HG03571 (cell line): ENCODE measurements around the gene ANKRD52.
"Not testable (repeated sequence)": the region's sequence is repeated elsewhere in the genome, so short reads cannot be mapped to it uniquely, and the experiment has no call there.

Source experiments
- ATAC-seq: cut with Tn5 transposase; IDR thresholded peaks from one replicate; pipeline ENCODE4 v1.9.1; 2021; ENCODE audit not compliant: unreplicated experiment

The ANKRD52 gene

DNA sequence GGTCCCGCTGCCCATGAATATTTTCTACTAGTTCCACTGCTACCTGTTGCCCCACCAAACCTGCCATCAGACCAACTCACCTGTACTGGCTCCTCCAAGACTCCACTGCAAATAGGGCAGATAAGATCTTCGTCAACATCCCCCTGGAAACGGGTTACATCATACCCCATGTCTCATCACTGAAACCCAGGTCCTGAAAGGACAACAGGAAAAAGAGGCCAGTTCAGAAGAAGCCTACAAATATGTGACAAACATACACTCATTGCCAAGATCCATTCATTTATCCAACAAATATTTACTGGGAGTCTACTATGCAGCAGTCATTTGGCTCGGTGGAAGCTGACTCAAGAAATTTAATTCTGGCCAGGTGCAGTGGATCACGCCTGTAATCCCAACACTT lies 44.3 kb downstream of the ANKRD52 start:
- no peak for ATAC-seq

DNA sequence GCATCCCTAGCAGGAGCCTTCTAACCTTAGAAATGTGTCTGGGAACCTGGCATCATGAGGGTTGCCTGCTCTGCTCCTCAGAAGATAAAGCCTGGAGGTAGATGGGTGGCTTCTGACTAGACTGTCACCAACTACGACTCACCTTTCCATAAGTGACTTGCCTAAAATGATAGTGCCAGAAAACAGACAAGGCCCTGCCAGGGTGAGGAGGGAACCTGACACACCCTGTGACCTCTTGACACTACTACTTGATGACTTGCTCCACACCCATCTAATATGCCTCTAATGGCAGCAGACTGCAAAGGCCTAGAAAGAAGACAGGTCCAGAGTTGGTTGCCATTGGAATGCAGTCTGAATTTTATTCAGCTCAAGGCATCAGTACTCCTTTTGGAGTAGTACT lies 45.8 kb downstream of the ANKRD52 start:
- no peak for ATAC-seq

DNA sequence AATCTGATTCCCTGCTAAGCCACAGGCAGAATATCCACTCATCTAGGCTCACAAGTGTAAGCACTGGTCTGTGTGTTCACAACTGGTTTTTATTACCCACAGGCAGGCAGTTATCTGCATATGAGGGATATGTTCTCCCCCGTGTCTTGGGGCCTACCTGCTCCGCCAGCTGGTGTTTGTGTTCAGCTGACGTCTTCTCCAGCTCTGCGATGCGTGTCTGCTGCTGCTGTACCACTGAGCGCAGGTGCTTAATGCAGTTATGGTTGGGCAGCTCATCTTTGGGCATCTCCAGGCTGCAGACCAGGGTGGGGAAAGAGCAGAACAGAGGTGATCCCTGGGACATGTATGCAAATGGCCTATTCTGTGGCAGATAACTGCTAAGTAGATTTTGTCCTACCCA lies 50.2 kb downstream of the ANKRD52 start:
- no peak for ATAC-seq

DNA sequence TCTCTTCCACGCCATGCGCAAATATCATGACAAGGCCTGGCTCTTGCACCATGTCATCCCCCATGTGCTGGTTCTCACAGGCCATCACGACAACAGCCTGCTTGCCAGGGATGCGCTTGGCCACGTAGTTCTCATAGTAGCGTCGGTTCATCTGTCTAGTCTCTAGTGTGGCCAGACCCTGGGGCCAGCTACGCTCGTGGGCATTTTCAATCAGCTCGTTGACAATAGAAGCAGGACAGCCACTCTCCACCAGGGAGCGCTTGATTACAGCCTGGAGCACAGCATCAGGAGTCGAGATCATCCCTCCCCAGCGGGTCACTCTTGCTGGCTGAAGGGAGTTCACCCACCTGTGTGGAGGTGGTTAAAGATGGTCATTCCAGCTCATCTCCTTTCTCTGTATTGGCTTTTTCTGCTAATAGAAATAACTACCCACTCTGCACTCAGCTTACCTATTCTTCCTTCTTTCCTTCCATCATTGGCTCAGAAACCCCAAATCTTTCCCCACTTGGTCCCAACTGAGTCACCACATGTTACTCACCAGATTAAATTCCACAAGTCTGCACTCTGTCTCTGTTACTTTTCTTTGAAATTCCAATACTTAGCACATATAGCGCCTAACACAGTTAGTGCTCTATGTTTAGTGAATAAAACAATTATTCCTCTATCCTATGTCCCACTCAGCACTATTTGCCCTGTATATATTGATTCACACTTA lies 51.6 kb downstream of the ANKRD52 start:
- ATAC-seq = no peak

DNA sequence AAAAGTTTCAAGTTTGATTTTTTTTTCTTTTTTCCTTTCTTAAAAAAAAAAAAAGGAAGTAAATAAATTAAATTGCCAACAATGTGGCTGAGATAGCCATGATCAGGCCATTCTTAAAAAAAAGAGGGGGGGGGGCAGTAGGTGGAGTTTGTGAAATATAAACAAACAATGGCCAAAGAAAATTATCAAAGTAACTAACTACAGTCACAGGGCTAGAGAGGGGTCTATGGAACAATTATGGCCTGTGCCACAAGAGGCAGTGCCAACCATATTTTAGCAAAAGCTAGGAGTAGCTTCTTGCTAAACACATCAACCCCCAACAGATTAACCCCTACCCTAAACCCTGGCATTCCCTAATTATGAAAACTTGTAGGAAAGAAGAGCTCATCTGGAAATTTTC lies 52.7 kb downstream of the ANKRD52 start:
- ATAC-seq = no peak

DNA sequence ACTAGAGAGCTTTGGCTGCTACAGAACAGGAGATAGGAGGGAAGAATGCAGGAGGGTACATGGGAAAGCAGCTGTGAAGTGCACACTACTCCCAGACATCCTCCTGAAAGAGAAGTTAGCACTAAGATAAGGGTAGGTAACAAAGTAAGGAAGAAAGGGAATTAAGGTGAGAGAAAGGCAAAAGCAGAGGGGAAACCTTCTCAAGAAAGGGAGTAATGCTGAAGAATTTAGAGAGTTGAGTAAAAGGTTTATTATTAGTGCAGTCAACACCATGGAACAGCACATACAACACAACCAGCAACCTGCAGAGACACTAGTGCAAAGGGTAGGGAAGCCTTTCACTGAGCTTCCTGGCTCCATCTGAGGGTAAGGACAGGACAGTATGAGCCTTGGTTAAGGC lies 53.9 kb downstream of the ANKRD52 start:
- no peak for ATAC-seq

DNA sequence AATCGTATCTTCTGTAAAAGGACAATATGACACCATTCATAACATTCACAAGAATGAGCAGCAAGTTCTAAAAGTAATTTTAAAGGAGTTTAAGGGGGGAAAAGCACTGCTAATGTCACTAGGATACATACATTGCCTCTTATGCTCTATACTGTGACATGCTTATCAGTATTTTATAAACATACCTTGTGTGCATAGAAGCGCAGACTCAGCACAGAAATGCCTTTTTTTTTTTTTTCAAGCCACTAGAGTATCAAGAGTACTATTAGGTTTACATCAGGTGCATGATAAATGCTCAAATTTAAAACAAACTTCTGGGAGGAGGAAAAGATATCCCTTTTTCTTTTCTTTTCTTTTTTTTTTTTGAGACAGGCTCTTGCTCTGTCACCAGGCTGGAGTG lies 55.3 kb downstream of the ANKRD52 start:
- ATAC-seq = no peak

DNA sequence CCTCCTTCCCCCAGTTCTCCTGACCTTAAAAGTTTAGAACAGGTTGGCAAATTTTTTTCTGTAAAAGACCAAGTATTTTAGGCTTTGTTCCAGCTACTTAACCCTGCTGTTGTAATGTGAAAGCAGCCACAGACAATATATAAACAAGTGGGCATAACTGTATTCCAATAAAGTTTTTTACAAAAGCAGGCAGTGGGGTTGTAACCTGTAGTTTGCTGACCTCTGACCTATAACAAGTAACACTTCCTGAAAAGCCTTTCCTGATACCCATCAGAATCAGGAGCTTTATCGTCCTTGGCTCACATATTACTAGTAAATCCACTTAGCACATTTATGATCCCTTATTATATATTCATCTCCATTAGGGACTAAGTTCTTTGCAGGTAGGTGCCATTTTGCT lies 55.8 kb downstream of the ANKRD52 start:
- ATAC-seq = no peak

DNA sequence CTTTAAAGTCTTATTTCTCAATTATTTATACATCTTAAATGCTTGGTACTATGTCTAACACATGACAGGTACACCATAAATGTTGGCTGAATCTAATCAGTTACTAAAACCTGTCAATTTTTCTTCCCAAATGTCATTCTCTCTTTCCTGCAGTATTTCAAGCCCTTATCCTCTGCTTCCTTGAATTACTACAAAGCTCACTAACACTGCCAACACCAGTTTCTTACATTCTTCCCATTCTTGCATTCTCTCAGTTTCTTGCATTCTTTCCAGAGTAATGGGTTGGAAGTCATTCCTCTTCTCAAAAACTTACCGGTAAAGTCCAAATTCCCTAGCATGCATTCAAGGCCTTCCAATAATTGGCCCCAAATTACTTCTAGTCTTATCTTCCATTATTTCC lies 59.3 kb downstream of the ANKRD52 start:
- no peak for ATAC-seq

DNA sequence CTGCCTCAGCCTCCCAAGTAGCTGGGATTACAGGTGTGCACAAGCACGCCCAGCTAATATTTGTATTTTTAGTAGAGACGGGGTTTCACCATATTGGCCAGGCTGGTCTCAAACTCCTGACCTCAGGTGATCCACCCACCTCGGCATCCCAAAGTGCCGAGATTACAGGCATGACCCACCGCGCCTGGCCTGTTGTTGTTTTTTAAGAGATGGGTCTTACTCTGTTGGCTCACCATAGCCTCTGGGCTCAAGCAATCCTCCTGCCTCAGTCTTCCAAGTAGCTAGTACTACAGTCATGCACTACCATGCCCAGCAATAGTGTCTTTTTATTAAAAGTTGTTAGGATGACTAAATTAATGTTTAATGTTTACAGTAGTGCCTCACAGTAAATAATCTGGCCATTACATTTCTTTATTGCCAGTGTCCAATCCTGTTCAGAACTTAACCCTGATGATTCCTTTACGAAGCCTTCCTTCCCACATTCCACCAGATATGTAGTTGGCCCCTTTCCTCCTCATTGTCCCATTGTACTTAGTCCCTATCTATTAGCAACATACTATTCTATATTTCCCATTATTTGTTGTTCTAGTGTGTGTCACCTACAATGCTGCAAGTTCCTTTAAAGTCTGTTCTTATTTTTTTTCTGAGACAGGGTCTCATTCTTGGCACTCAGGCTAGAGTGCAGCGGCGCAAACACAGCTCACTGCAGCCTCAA lies 60.1 kb downstream of the ANKRD52 start:
- ATAC-seq = no peak

DNA sequence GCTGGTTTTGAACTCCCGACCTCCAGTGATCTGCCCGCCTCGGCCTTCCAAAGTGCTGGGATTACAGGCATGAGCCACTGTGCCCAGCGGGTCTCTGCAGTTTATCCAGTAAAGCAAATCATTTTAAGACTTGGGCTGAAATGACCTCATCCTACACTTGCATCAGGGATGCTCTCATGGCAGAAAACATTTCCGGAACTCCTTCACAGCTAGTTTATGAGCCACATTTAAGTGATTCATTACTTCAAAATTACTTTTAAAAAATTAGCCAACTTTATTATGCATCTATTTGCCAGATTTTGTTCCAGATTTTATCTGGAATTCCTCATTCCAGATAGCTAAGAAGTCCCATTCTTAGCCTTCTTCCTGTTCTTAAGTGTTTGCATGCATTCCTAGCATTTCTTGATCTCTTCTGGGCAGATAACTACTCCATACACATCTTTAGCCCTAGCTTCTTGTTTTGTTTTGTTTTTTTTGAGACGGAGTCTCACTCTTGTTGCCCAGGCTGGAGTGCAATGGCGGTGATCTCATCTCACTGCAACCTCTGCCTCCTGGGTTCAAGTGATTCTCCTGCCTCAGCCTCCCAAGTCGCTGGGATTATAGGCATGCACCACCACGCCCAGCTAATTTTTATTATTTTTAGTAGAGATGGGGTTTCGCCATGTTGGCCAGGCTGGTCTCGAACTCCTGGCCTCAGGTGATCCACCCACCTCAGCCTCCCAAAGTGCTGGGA lies 61.2 kb downstream of the ANKRD52 start:
- ATAC-seq = not testable (repeated sequence)

DNA sequence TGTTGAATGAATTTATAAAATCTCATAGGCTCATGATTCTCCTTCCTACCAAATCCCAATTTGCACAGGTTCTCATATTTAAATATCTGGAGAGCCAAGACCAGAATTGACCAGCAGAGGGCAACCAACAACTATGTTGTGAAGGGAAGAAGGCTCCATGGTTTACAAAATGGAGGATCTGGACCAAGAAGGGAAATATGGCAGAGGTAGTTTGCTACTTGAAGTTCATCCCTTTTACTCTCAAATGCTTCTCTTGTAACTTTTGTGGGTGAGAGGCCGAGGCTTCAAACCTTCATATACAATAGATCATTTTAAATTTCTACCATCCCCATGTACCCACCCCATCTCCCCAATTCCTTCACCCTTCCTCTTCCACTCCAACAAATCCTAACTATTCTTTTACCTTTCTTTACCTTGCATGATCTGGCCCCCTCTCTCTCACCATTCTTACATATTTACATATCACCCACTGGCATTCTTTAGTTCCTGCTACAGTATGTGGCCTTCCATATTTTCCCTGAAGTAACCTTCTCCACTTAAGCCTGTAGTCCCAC lies 65.1 kb downstream of the ANKRD52 start:
- ATAC-seq = no peak

DNA sequence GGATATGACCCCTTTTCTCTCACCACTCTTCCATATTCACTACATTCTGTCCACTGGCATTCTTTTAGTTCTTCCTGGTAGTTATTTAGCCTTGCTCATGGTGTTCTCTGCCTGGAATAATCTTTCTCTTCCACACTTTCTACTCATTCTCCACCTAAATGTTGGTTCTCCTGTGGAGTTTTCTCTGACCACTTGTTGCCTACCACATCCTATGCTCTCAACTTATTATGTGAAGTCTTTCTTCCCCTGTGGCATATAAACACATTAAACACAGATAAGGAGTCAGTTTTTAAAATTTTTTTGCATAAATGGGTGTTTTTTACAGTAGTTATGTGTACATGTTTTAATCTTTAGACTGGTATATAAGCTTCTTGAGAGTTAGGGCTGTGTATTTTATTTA lies 65.6 kb downstream of the ANKRD52 start:
- no peak for ATAC-seq

DNA sequence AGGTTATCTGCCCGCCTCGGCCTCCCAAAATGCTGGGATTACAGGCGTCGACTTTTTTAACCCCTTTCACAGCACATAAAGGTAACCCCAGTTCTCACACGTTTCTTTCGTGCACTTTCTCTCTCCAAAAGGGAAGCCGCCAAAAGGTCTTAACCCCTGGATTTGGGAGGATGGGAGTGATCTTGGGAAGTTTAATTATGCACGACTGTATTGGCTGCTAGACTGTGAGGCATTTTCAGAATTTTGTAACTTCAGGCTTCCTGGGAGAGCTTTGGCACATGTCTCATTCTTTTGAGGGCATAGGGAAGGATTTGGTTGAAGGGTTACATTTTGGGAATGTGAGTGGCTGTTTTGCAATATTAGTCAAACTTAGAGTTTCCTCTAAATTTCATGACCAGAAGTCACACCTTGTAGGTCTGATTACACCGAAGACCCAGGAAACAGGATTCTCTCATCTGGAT lies 67.5 kb downstream of the ANKRD52 start:
- no peak for ATAC-seq

DNA sequence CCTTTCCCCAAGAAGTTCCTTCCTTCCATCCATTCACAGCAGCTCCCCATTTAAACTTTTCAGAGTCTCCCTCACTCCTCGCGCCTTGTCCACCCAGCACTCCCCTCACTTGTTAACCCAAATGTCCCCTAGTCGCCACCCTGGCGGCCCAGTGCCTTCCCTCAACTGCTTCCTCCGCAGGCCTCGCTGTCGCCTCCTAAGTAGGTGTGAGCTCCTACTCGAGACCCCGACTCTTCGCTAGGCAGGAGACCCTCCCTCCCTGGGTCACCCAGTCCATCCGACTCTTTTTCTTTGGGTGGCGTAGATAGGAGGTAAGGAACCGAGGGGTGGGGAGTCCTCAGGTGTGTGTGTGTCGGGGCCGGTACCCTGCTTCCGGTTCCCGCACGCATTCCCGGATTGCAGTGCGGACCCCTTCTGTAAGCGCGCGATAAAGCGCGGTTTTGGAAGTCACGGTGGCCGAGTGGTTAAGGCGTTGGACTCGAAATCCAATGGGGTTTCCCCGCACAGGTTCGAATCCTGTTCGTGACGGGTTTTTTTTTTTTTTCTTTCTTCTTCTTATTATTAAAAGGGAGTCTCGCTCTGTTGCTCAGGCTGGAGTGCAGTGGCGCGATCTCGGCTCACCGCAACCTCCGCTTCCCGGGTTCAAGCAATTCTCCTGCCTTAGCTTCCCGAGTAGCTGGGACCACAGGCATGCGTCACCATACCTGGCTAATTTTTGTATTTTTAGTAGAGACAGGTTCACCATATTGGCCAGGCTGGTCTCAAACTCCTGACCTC lies 68.1 kb downstream of the ANKRD52 start:
- peak; percentile 18 for ATAC-seq

DNA sequence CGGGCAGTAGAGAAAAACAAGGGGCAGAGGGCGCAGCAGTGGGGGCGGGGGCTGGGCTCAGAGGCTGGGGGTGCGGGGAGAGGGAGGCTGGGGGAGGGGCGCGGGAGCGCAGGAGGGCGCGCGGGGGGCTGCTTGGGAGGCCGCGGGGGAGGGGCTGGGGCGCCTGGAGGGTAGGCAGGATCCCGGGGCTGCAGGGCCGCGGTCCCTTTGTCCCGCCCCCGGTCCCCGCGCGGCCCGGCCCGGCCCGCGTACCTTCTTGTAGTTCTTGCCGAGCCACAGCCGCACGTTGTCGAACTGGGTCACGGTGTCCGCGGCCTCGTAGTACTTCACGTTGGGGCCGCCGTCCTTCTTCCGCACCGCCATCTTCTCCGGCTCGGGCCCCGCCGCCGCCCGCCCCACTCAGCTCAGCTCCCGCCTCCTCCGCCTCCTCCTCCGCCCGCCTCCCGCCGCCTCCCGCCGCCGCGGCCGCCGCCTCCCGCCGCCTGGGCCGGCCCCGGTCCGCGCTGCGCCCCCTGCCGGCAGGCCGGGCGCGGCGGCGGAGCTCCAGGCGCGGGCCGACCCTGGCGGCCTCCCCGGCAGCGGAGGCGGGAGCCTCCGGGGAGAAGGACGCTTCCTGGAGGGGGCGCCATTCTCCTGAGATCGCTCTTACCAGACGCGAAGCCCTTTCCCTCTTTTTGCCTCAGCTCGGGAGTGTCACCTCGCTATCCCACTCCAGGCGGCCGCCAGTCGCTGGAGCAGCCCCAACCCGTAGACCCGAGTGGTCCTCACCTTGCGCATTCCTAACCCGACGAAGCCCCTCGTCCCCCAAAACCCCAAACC lies 68.9 kb downstream of the ANKRD52 start, which contains the start of gene SMARCC2:
Gene SMARCC2, minus strand, starts transcription at position 385 of the 819 bp plus-strand sequence. Its CDS starts 22 bp downstream, at position 363.
- ATAC-seq = peak; percentile 63

DNA sequence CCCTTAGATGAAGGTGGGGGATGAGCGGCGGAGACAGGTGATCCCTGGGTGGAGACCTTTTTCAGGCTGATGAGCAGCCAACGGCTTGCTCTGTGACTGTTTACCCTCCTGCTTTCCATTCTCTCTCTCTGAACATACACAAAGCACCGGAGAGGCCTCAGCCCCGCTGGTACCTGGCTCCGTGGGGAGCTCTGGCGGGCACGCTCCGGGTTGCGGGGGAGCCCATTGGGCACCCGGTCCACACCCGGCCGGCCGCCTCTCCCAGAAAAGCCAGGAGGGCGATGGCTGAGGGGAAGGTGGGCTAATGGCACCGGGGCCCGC lies 69.4 kb downstream of the ANKRD52 start:
- no peak for ATAC-seq

DNA sequence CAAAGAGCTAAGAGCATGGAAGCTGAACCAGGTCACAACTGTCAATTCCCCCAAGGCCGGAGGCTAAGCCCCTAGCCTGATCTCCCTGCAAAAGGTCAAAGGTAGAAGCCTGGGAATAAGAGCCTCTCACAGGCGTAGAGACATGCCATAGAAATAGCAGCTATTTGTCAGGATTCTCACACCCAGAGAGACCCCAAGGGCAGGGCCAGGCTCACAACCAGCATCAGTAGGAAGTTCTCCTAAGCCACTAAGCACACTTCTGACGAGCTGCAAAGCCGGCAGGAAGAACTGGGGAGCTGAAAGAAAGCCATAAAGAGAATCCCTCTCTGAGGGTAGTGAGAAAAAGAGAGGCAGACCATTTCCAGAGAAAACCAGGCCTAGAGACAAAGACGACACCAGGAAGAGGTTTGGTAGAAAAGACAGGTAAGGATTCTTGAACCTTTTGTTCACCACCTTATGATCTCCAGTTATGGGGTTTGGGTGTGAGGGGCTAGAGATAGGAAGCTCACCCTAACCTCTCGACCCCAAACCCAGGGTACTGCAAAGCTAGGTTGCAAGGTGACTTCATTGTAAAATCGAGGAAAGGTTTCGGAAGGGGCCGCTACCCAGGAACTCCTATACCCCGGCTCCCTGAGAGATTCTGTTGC lies 69.9 kb downstream of the ANKRD52 start:
- ATAC-seq = no peak
